AG04450 (cell line): ENCODE data around the gene DUSP5. TPM values are rescaled to one million over a fixed set of nuclear protein-coding genes. Genes with fewer than 3 reads are reported as not detected.

Source experiments
- CTCF ChIA-PET: fragments of 300-600, 350-600 bp; formaldehyde crosslinking; extraction: SDS; loops from one replicate; lab custom pipeline; 2022; ENCODE audit warnings: antibody characterized with exemption, inconsistent platforms; lab: Charles Lee
- POLR2A ChIA-PET: fragments of 350-600 bp; formaldehyde crosslinking; extraction: SDS; loops from one replicate; lab custom pipeline; 2021; ENCODE audit warnings: antibody characterized with exemption, inconsistent platforms; lab: Yijun Ruan, JAX
- DNase-seq: peaks from one replicate; pipeline ENCODE4 v3.0.0-alpha.2; 2011; ENCODE audit warnings: low read depth, low spot score
- H3K27ac ChIP-seq: one replicate; pipeline ENCODE4 v1.5.1; 2012; ENCODE audit warnings: low read depth, low read length, control low read depth
- H3K27me3 ChIP-seq: one replicate; pipeline ENCODE4 v1.6.0; 2012; ENCODE audit warnings: low read length; ENCODE audit not compliant: control insufficient read depth, insufficient read depth
- H3K4me3 ChIP-seq: 2 replicates; pipeline ENCODE4 v1.5.1; 2011; ENCODE audit warnings: mild to moderate bottlenecking, low read depth, low read length, control low read depth
- H3K9me3 ChIP-seq: 2 replicates; pipeline ENCODE4 v1.5.1; 2012; ENCODE audit warnings: low read length; ENCODE audit not compliant: control insufficient read depth, insufficient read depth
- polyA plus RNA-seq: library from polyadenylated mRNA; depleted of rRNA; stranded (reverse); fragments of >200 nt; gene quantifications from 2 replicates; pipeline ENCODE4 v1.2.3, GENCODE V29; 2011
- TF ChIP-seq, protein P1 (sequence below): IDR thresholded peaks from 2 replicates; pipeline ENCODE4 v1.5.1; 2011; ENCODE audit warnings: low read depth, low read length, control low read depth, inconsistent platforms

DUSP5 gene
- polyA plus RNA-seq, 1 experiment = 35.7 TPM

DNA sequence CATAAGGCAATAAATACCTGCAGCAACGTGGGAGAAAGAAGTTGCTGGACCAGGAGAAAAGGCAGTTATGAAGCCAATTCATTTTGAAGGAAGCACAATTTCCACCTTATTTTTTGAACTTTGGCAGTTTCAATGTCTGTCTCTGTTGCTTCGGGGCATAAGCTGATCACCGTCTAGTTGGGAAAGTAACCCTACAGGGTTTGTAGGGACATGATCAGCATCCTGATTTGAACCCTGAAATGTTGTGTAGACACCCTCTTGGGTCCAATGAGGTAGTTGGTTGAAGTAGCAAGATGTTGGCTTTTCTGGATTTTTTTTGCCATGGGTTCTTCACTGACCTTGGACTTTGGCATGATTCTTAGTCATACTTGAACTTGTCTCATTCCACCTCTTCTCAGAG is 13.0 kb downstream of the DUSP5 start:
- Histone ChIP-seq H3K27ac (no peak overlapping the region), H3K27me3 (no peaks in the 10 kb centered on the region), H3K9me3 (no peaks in the 10 kb centered on the region), H3K4me3 (no peak overlapping the region)
- ChIA-PET POLR2A (no interaction called here), CTCF (no interaction called here)
- DNase-seq = no peak
- TF ChIP-seq, protein P1, sequence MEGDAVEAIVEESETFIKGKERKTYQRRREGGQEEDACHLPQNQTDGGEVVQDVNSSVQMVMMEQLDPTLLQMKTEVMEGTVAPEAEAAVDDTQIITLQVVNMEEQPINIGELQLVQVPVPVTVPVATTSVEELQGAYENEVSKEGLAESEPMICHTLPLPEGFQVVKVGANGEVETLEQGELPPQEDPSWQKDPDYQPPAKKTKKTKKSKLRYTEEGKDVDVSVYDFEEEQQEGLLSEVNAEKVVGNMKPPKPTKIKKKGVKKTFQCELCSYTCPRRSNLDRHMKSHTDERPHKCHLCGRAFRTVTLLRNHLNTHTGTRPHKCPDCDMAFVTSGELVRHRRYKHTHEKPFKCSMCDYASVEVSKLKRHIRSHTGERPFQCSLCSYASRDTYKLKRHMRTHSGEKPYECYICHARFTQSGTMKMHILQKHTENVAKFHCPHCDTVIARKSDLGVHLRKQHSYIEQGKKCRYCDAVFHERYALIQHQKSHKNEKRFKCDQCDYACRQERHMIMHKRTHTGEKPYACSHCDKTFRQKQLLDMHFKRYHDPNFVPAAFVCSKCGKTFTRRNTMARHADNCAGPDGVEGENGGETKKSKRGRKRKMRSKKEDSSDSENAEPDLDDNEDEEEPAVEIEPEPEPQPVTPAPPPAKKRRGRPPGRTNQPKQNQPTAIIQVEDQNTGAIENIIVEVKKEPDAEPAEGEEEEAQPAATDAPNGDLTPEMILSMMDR = no peak

DNA sequence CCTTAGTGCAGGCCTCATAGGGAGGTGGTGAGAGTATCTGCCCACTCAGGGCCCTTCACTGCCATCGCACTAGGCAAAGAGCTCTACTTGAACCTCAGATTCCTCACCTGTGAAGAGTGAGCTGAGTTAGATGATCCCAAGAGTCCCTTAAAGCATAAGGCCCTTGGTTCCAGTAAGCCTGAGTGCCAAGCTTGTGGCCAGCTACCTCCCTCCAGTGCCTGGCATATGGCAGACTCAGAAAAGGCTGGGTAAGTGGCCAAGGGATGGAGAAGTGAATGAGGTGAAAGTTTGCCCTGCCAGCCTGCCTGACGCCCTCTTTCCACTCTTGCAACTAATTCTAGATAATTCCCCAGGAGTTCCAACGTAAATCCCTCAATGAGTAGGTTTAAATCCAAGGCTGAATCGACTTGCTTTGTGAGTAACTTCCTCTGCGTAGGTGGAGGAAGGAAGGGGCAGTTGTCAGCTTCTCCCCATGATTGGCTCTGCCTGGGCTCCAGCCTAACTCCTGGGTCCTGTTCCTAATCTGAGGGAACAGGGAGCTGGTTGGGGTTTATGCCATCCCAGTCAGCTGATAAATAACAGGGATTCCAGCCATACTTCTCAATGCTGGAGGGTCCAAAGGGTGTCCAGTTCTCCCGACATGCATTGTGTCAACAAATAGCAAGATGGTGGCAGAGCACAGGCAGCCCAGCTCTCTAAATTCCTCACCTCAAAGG is 14.2 kb downstream of the DUSP5 start:
- Histone ChIP-seq H3K27me3 (no peaks in the 10 kb centered on the region), H3K4me3 (no peak overlapping the region), H3K9me3 (no peaks in the 10 kb centered on the region), H3K27ac (peak overlapping the region; percentile 90)
- DNase-seq = no peak
- TF ChIP-seq, protein P1 = no peak
- CTCF ChIA-PET = interaction anchor here (0.6 to 2.2 kb wide), 3 partner anchors 34 to 205 kb away, joined by 3 to 10 read pairs (median 4); no protein-coding TSS in a partner anchor
- POLR2A ChIA-PET = interaction anchor here (1.3 to 2.5 kb wide), 5 partner anchors 8 to 207 kb away, joined by 4 to 19 read pairs (median 5); partner anchors contain the start of gene SMNDC1

DNA sequence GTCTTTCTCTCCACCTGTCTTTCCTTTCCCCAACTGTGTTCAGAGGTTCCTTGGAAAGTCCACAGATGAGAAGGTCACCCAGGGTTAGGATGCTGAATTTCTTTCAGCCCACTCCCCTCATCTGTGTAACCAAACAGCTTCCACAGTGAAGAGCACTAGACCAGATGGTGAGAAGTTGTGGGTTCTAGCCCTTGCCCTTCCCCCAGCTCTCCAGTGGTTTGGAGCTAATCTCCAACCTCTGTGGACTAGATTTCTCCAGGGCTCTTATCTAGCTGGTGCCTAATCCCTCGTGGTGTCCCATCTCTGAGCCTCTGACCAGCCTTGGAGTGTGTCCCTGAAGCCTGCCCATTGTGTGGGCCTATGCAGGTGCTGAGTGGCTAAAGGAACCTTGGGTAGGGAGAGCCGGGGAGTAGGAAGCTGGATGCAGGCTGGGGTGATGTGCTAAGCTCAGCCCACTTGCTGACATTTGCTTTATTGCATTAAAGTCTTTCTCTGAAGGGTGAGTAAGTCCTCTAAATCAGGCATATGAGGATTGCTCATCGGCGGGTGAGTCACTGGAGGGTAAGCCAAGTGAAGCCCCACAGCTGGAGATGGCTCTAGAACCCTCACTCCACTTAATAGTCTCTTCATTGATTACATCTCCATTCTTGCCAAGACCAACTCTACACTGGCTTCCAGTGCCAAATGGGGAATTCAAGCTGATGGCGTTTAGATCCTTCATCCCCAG is 14.9 kb downstream of the DUSP5 start:
- no peaks in the 10 kb centered on the region for H3K9me3 ChIP-seq
- TF ChIP-seq, protein P1 = no peak
- POLR2A ChIA-PET = interaction anchor here (0.7 to 2.5 kb wide), 6 partner anchors 9 to 208 kb away, joined by 3 to 19 read pairs (median 4); partner anchors contain the start of gene SMNDC1

DNA sequence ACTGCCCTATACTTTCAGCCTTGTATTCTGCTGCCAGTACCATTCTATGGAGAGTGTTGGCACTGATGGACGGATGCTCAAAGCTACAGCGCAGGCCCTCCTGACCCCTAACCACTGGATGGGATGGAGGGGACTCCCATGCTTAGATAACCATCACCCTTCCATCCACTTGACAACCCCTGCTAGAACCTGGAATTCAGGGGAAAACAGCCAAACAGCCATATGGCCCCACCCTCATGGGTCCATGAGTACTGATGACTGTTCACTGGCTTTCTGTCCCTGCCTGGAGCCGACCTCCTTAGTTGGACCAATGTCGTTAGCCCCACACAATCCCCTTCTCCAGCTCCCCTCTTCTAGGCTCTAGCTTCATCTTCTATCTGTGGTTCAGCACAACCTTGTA is 16.2 kb downstream of the DUSP5 start:
- no peaks in the 10 kb centered on the region for H3K27me3 ChIP-seq
- H3K27ac ChIP-seq = no peak overlapping the region
- H3K4me3 ChIP-seq = no peak overlapping the region
- CTCF ChIA-PET = interaction anchor here (1.1 to 1.2 kb wide), 2 partner anchors 32 to 208 kb away, joined by 3 to 6 read pairs; no protein-coding TSS in a partner anchor
- DNase-seq = no peak
- TF ChIP-seq, protein P1 = no peak
- POLR2A ChIA-PET = interaction anchor here (2.5 kb wide), 1 partner anchor 11 kb away, joined by 19 read pairs; no protein-coding TSS in a partner anchor
- H3K9me3 ChIP-seq = no peaks in the 10 kb centered on the region

More for the DNA sequence above, 14.9 kb downstream of the DUSP5 start:
- Histone ChIP-seq H3K27ac (peak overlapping the region; percentile 90), H3K4me3 (no peak overlapping the region), H3K27me3 (no peaks in the 10 kb centered on the region)
- CTCF ChIA-PET = interaction anchor here (0.7 to 2.2 kb wide), 5 partner anchors 34 to 206 kb away, joined by 3 to 10 read pairs (median 3); no protein-coding TSS in a partner anchor
- peak; percentile 74 for DNase-seq
